ENCODE data around the gene NACC1. TPM values are rescaled to one million over a fixed set of nuclear protein-coding genes. Genes with fewer than 3 reads are reported as not detected.

The NACC1 gene
- total and polyA plus RNA-seq, 2 of the 8 experiments (the other 6 are each of a cell fraction or from before 2014, with no cell fraction given): 234 to 301 TPM

GRCh38 chr19:13150187-13150930, 32.3 kb downstream of the NACC1 start, which contains the start of the genes IER2 and STX10 (continued):
- TF ChIP-seq, protein P1, sequence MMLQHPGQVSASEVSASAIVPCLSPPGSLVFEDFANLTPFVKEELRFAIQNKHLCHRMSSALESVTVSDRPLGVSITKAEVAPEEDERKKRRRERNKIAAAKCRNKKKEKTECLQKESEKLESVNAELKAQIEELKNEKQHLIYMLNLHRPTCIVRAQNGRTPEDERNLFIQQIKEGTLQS (IDR thresholded peaks at IDR 0.05; ENCODE audit: insufficient read depth, low read depth, low read length): no peak
- TF ChIP-seq NANOG (IDR thresholded peaks at IDR 0.05; ENCODE audit: insufficient read depth, low read depth, low read length, poor library complexity, severe bottlenecking) (no peak), BRCA1 (IDR thresholded peaks at IDR 0.05; ENCODE audit: low read depth, low read length) (no peak), RNF2 (IDR thresholded peaks at IDR 0.05; ENCODE audit: borderline replicate concordance, low read depth, low read length, missing control alignments, poor library complexity, severe bottlenecking) (no peak), PHF8 (conservative IDR thresholded peaks at IDR 0.05; ENCODE audit: low read depth, low read length) (peak; percentile 52; the same call in 1 of the 2 replicates), POLR2AphosphoS5 (IDR thresholded peaks at IDR 0.05; ENCODE audit: low read depth, low read length) (no peak; the same call in 1 of the 2 replicates), TBP (IDR thresholded peaks at IDR 0.05; ENCODE audit: low read depth, low read length) (peak; percentile 70; the same call in 1 of the 2 replicates), POLR2A (IDR thresholded peaks at IDR 0.05; ENCODE audit: control extremely low read depth in 1 of 2, low read depth in 2 of 2, low read length in 2 of 2) (no peak; a peak in 1 of 3 replicates), SP4 (IDR thresholded peaks at IDR 0.05; ENCODE audit: low read length) (peak; percentile 36; the same call in 1 of the 2 replicates), SAP30 (IDR thresholded peaks at IDR 0.05; ENCODE audit: insufficient read depth, insufficient replicate concordance, low read length) (peak; percentile 50), EZH2 (IDR thresholded peaks at IDR 0.05; ENCODE audit: low read depth, low read length, severe bottlenecking) (no peak), RFX5 (IDR thresholded peaks at IDR 0.05; ENCODE audit: borderline replicate concordance, low read depth, low read length) (no peak), JUN (IDR thresholded peaks at IDR 0.05; ENCODE audit: low read depth, low read length) (no peak), SRF (IDR thresholded peaks at IDR 0.05; ENCODE audit: low read depth, low read length) (no peak), JUND (IDR thresholded peaks at IDR 0.05; ENCODE audit: low read length) (0 out of 2 replicates have a peak, but pooled peaks have one; percentile 25), YY1 (IDR thresholded peaks at IDR 0.05; ENCODE audit: low read depth, low read length) (peak; percentile 99), KDM4A (IDR thresholded peaks at IDR 0.05; ENCODE audit: low read depth, low read length, severe bottlenecking) (peak; percentile 21), CEBPB (IDR thresholded peaks at IDR 0.05; ENCODE audit: low read depth, low read length) (no peak), ASH2L (IDR thresholded peaks at IDR 0.05; ENCODE audit: low read length) (peak; percentile 88), SP1 (IDR thresholded peaks at IDR 0.05; ENCODE audit: low read depth, low read length) (no peak), BACH1 (IDR thresholded peaks at IDR 0.05; ENCODE audit: low read length) (no peak), CREB1 (IDR thresholded peaks at IDR 0.05) (peak; percentile 49), POU5F1 (IDR thresholded peaks at IDR 0.05; ENCODE audit: low read depth, low read length) (no peak), MAFK (IDR thresholded peaks at IDR 0.05; ENCODE audit: low read depth, low read length) (no peak)
- TF ChIP-seq, protein P2, sequence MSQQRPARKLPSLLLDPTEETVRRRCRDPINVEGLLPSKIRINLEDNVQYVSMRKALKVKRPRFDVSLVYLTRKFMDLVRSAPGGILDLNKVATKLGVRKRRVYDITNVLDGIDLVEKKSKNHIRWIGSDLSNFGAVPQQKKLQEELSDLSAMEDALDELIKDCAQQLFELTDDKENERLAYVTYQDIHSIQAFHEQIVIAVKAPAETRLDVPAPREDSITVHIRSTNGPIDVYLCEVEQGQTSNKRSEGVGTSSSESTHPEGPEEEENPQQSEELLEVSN (IDR thresholded peaks at IDR 0.05): no peak

Data from H1 (cell line).